Fibroblast of the aortic adventitia (primary cell): ENCODE measurements around the gene GRB10. TPM values are rescaled to one million over a fixed set of nuclear protein-coding genes. Genes with fewer than 3 reads are reported as not detected.
"Not testable (repeated sequence)": the region's sequence is repeated elsewhere in the genome, so short reads cannot be mapped to it uniquely, and the experiment has no call there.

ENCODE experiments used
- DNase-seq: peaks from one replicate; pipeline ENCODE4 v3.0.0-alpha.2; 2010; ENCODE audit warnings: low read depth
- H3K4me3 ChIP-seq: 2 replicates; pipeline ENCODE4 v1.5.1; 2011; ENCODE audit warnings: low read depth, mild to moderate bottlenecking, control low read depth, low read length, moderate library complexity
- total RNA-seq: library from RNA; depleted of rRNA; stranded (reverse); fragments of >200 nt; gene quantifications from 2 replicates; pipeline ENCODE4 v1.2.3, GENCODE V29; 2012; ENCODE audit warnings: low replicate concordance
- TF ChIP-seq, protein P1 (sequence below): IDR thresholded peaks from 2 replicates; pipeline ENCODE4 v1.5.1; 2011; ENCODE audit warnings: mild to moderate bottlenecking, low read length, control low read depth, inconsistent platforms; ENCODE audit not compliant: insufficient read depth

Gene GRB10
- total RNA-seq, 1 donor = 39.1 TPM

DNA sequence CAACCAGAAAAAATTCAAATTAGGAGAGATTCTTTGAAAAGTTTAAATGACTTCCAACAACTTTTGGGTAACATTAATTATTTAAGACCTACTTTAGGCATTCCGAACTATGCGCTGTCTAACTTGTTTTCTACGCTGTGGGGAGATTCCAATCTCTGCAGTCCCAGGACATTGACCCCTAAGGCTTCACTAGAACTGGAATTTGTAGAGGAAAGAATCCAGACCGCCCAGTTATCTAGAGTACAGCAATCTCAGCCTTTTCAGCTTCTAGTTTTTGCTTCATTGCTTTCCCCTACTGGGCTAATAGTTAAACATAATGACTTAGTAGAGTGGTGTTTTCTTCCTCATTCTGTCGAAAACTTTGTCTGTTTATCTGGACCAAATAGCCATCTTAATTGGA lies 202.6 kb downstream of the GRB10 start:
- H3K4me3 ChIP-seq = no peak overlapping the region
- no peak for DNase-seq
- TF ChIP-seq, protein P1, sequence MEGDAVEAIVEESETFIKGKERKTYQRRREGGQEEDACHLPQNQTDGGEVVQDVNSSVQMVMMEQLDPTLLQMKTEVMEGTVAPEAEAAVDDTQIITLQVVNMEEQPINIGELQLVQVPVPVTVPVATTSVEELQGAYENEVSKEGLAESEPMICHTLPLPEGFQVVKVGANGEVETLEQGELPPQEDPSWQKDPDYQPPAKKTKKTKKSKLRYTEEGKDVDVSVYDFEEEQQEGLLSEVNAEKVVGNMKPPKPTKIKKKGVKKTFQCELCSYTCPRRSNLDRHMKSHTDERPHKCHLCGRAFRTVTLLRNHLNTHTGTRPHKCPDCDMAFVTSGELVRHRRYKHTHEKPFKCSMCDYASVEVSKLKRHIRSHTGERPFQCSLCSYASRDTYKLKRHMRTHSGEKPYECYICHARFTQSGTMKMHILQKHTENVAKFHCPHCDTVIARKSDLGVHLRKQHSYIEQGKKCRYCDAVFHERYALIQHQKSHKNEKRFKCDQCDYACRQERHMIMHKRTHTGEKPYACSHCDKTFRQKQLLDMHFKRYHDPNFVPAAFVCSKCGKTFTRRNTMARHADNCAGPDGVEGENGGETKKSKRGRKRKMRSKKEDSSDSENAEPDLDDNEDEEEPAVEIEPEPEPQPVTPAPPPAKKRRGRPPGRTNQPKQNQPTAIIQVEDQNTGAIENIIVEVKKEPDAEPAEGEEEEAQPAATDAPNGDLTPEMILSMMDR = no peak

DNA sequence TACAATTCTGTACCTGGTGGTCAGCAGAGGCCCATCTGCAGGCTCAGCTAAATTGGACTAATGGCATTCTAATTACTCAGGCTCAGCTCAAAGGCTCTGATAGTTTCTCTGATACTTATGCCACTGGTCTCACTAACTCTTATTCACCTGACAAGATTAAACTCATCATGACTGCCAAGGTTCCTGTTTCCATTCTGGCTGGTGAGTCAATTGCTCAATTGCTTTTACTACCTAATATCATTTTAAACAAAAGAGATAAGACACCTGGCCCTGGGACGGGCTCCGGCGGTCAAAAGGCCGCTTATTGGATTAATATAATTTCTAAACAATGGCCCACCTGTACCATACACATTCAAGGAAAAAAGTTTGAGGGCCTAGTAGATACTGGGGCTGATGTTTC lies 204.6 kb downstream of the GRB10 start:
- not testable (repeated sequence) for H3K4me3 ChIP-seq, DNase-seq

DNA sequence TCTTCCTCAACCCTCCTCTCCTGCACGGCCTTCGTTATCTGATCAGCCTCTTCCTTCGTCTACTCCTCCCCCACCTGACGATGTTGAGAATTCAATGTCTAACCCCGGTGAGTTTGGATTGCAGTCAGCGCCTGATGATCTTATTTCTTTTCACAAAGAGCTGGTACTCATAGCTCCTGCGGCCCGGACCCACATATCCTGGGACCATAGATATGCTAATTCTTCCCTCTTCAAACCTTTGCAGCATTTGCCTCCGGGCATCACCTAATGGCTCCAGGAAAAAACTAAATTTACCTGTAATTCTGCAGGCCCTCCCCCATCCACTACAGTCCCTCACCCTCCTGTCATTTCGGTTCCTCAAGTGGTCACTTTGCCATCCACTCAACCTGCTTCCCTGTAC lies 205.1 kb downstream of the GRB10 start:
- no peak for DNase-seq
- TF ChIP-seq, protein P1 = no peak
- no peak overlapping the region for H3K4me3 ChIP-seq

DNA sequence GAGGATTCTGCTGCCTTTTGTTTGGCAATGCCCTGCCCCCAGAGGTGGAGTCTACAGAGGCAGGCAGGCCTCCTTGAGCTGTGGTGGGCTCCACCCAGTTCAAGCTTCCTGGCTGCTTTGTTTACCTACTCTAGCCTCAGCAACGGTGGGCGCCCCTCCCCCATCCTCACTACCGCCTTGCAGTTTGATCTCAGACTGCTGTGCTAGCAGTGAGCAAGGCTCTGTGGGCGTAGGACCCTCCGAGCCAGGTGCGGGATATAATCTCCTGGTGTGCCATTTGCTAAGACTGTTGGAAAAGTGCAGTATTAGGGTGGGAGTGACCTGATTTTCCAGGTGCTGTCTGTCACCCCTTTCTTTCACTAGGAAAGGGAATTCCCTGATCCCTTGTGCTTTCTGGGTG lies 206.3 kb downstream of the GRB10 start:
- H3K4me3 ChIP-seq, DNase-seq: not testable (repeated sequence)

DNA sequence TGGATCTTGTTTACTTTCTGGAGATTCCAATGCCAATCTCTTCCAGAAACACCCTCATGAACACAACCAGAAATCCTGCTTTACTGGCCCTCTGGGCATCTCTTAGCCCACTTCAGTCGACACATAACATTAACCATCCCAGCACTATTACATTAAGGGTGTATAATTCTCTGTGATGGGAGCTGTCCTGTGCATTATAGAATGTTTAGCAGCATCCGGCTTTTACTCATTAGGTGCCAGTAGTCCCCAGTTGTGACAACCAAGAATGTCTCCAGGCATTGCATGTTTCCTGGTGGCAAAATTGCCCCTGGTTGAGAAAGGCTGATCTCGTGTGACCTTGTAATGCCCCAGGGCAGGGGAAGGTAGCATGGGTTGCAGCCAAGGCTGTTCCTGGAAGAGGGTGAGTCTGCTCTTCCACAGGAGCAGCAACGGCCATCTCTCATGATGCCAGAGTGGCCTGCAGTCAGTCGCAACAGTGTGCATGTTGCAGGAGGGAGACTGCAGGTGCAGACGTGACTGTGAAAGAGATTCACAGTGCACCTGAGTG lies 214.9 kb downstream of the GRB10 start:
- TF ChIP-seq, protein P1 = no peak
- DNase-seq = no peak
- H3K4me3 ChIP-seq = no peak overlapping the region

DNA sequence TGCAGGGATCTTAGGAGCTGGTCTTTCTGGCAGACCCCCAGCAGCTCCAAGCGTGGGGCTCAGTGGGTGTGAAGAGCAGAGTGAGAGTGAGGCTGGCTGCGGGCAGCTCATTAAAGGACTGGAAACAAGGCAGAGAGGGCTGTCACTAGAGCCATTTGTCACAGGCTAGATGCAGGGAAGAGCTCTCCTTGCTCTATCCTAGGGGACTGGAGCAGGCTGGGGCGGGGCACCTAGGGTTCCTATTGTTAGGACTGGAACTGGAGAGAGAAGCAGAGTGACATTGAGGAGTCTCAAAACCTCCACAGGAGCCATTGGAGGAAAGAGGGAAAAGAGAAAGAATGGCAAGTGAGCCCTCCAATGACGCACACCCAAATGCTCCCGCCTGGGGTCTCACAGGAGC lies 216.7 kb downstream of the GRB10 start:
- DNase-seq = no peak
- TF ChIP-seq, protein P1 = no peak
- no peak overlapping the region for H3K4me3 ChIP-seq

DNA sequence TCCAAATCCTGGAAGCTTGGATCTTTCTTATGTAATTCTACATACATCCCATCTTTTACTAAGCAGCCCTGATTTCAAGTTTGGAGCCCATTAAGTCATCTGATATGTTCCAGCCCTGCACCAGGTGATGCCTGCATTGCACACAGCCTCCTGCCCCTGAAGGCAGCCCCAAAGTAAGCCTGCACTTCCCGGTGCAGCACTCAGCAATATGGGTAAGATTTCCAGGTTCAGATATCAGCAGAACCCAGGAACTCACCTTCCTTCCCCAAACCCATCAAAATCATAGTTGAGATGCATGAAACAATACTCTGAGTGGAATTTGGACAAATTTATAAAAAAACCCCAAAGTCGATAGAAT lies 217.2 kb downstream of the GRB10 start:
- TF ChIP-seq, protein P1 = no peak
- no peak for DNase-seq

DNA sequence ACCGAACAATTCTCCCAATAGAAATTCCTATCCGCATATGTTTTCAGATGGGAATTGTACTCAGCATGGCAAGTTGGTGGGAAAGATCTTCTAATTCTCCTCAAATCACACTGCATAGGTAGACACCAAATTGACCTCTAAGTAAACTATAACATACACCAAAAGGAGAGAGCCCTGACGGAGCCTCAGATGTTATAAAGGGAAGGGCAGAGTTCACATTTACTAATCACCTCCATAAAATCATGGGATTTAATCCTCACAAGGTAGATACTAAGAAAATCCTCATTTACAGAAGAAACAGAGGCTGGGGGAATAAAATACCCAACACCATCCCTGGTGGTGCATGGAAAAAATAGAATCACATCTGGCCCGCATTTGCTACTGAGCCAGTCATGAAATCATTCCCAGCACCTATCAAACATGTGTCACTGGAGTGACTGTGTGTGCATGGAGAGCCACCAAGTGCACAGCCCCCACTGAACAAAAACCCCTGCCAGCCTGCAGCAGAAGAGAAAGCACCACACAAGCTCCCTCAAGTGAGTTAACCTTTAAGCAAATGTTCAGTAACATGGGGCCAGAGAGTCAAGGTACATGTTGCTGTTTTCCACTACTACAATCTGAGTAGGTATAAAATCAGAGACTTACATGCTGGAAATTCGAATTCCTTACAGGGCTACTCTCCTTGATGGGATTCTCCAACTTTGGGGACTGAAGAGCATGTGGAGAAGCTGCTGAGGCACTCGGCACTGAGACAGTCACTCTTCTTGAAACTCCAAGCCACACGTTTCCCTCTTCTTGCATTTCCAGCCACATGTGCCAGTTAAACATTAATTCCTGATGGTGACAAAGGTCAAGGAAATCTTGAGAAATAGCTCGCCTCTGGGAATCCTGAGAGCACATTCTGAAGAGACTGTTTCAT lies 217.8 kb downstream of the GRB10 start, which contains the start of gene DDC:
DDC (minus strand) TSS at position 766 of the 919 bp plus-strand sequence. CDS start 21,320 bp downstream, outside the sequence.
- H3K4me3 ChIP-seq = no peak within 1 kb of the TSS
- no peak for DNase-seq
- TF ChIP-seq, protein P1 = no peak

More for the DNA sequence above, 217.2 kb downstream of the GRB10 start:
- no peak overlapping the region for H3K4me3 ChIP-seq
